ENCODE results near the gene POLR3A. TPM values are rescaled to one million over a fixed set of nuclear protein-coding genes. Genes with fewer than 3 reads are reported as not detected.
A peak's percentile ranks its signal among the peaks of the same experiment; 100 is the strongest.
"Not testable (repeated sequence)": the region's sequence is repeated elsewhere in the genome, so short reads cannot be mapped to it uniquely, and the experiment has no call there.

The POLR3A gene
- total RNA-seq, 6 experiments from 2014 or later, result 5.5 to 8.5 (median 6.4) TPM

GRCh38 chr10:78071140-78071856 is 42.0 kb upstream of the POLR3A start:
- ATAC-seq, result no peak

GRCh38 chr10:78070726-78071125 is 41.4 kb upstream of the POLR3A start:
- H3K27ac ChIP-seq, result no peak overlapping the region
- no peaks in the 10 kb centered on the region for H3K9me3 ChIP-seq
- no peaks in the 10 kb centered on the region for H3K36me3 ChIP-seq
- TF ChIP-seq CTCF (IDR thresholded peaks at IDR 0.05), result no peak
- no peak for TF ChIP-seq POLR2A (IDR thresholded peaks at IDR 0.05)
- WGBS (ENCODE audit: insufficient coverage, low coverage, low lambda C conversion rate, missing lambda C conversion rate), result 78% methylated on average over 5 of the region's 5 CpGs
- intact Hi-C loops (cut with DNase I), result no loop called here
- H3K4me1 ChIP-seq, result no peaks in the 10 kb centered on the region
- H3K27me3 ChIP-seq, result no peaks in the 10 kb centered on the region
- H3K4me3 ChIP-seq, result no peak overlapping the region
- no peak for ATAC-seq
- DNase-seq, result peak in 1 of 3 donors; percentile 27

More at GRCh38 chr10:78071140-78071856, 42.0 kb upstream of the POLR3A start:
- H3K36me3 ChIP-seq, result no peaks in the 10 kb centered on the region
- no peaks in the 10 kb centered on the region for H3K9me3 ChIP-seq
- no peak for DNase-seq
- H3K4me3 ChIP-seq, result no peak overlapping the region
- no peak for TF ChIP-seq POLR2A (IDR thresholded peaks at IDR 0.05)
- TF ChIP-seq CTCF (IDR thresholded peaks at IDR 0.05), result no peak
- no peak overlapping the region for H3K27ac ChIP-seq
- H3K4me1 ChIP-seq, result no peaks in the 10 kb centered on the region
- WGBS (ENCODE audit: insufficient coverage, low coverage, low lambda C conversion rate, missing lambda C conversion rate), result 33% methylated on average over 1 of the region's 4 CpGs
- no peaks in the 10 kb centered on the region for H3K27me3 ChIP-seq
- intact Hi-C loops (cut with DNase I), result no loop called here

- H3K36me3 ChIP-seq; H3K4me3 ChIP-seq; intact Hi-C loops (cut with DNase I); H3K27me3 ChIP-seq; ATAC-seq; H3K9me3 ChIP-seq; H3K27ac ChIP-seq; H3K4me1 ChIP-seq; DNase-seq: not testable (repeated sequence)
- WGBS (ENCODE audit: insufficient coverage, low coverage, low lambda C conversion rate, missing lambda C conversion rate), result 79% methylated on average over 10 of the region's 12 CpGs
Observed at GRCh38 chr10:78070064-78070463, 40.7 kb upstream of the POLR3A start.

GRCh38 chr10:78069151-78069550 is 39.8 kb upstream of the POLR3A start:
- H3K4me3 ChIP-seq, result no peak overlapping the region
- intact Hi-C loops (cut with DNase I), result no loop called here

More at GRCh38 chr10:78069151-78069550, 39.8 kb upstream of the POLR3A start:
- Histone ChIP-seq H3K27ac (no peak overlapping the region), H3K4me1 (no peaks in the 10 kb centered on the region), H3K27me3 (no peaks in the 10 kb centered on the region), H3K9me3 (no peaks in the 10 kb centered on the region), H3K36me3 (no peaks in the 10 kb centered on the region)
- TF ChIP-seq CTCF (IDR thresholded peaks at IDR 0.05), result no peak
- TF ChIP-seq POLR2A (IDR thresholded peaks at IDR 0.05), result no peak
- DNase-seq (peak in 1 of 3 donors; percentile 21), ATAC-seq (no peak)
- 90% methylated on average over 2 of the region's 6 CpGs for WGBS (ENCODE audit: insufficient coverage, low coverage, low lambda C conversion rate, missing lambda C conversion rate)

All from right lobe of liver (tissue), 6 donors.